Measurements from ENCODE around the gene SOX15. TPM values are rescaled to one million over a fixed set of nuclear protein-coding genes. Genes with fewer than 3 reads are reported as not detected.
A peak's percentile ranks its signal among the peaks of the same experiment; 100 is the strongest.
"Not testable (repeated sequence)": the region's sequence is repeated elsewhere in the genome, so short reads cannot be mapped to it uniquely, and the experiment has no call there.

Gene SOX15
- total and polyA plus RNA-seq, 2 of the 13 experiments (the other 11 are each of a cell fraction or from before 2014, with no cell fraction given), result 0.07 to 0.18 TPM

- TF ChIP-seq ZNF317 (CRISPR knock-in tag; IDR thresholded peaks at IDR 0.05) (no peak), BCL3 (CRISPR knock-in tag; IDR thresholded peaks at IDR 0.05) (no peak)
Measured at GRCh38 chr17:7610641-7611040, 20.7 kb upstream of the SOX15 start (continued).

- H3K4me3 ChIP-seq (replicated peaks in 1 of 3; ENCODE audit: insufficient read depth in 1 of 3, low read depth in 2 of 3, low read length in 3 of 3), result no peak overlapping the region
- WGBS (ENCODE audit: low lambda C conversion rate), result 99% methylated on average over 4 of the region's 4 CpGs
- no TSS peak for BruUV-seq (replicated peaks)
- H2AFZ ChIP-seq (ENCODE audit: low read length), result no peak overlapping the region
- no peak for DNase-seq (ENCODE audit: low spot score)
- no peaks in the 10 kb centered on the region for H3K9me3 ChIP-seq (ENCODE audit: low read length)
- CTCF ChIA-PET (ENCODE audit: low intra/inter-chr PET ratio, low total read pairs), result no interaction called here
- POLR2A ChIA-PET, result no interaction called here
- H3K27ac ChIP-seq (ENCODE audit: extremely low read length, insufficient read depth, low read length), result no peak overlapping the region
- TF ChIP-seq HOXA7 (CRISPR knock-in tag; IDR thresholded peaks at IDR 0.05) (no peak), MTERF4 (CRISPR knock-in tag; IDR thresholded peaks at IDR 0.05) (no peak), ELF3 (CRISPR knock-in tag; IDR thresholded peaks at IDR 0.05) (no peak), ZNF850 (CRISPR knock-in tag; conservative IDR thresholded peaks at IDR 0.05) (no peak), ZNF251 (CRISPR knock-in tag; IDR thresholded peaks at IDR 0.05) (no peak), ZNF136 (CRISPR knock-in tag; IDR thresholded peaks at IDR 0.05; ENCODE audit: low read depth) (no peak), ZNF747 (CRISPR knock-in tag; IDR thresholded peaks at IDR 0.05; ENCODE audit: borderline replicate concordance) (no peak), ZNF367 (CRISPR knock-in tag; IDR thresholded peaks at IDR 0.05; ENCODE audit: borderline replicate concordance) (no peak), ZNF24 (IDR thresholded peaks at IDR 0.05) (no peak)
- H3K9ac ChIP-seq (ENCODE audit: insufficient read depth, low read depth, low read length), result no peak overlapping the region
- no peak for ATAC-seq
- H4K20me1 ChIP-seq (ENCODE audit: insufficient read depth, low read length), result no peaks in the 10 kb centered on the region
- H3K36me3 ChIP-seq (replicated peaks in 1 of 2; ENCODE audit: control insufficient read depth in 1 of 2, insufficient read depth in 2 of 2, low read length in 2 of 2), result peaks cover 16 to 44% of the 10 kb centered on the region in 2 experiments
- H3K4me1 ChIP-seq (ENCODE audit: insufficient read depth, low read length), result peaks cover 10% of the 10 kb centered on the region
- FAIRE-seq, result no peak
- no peak overlapping the region for H3K4me2 ChIP-seq (ENCODE audit: low read depth, low read length)
- H3K79me2 ChIP-seq (ENCODE audit: insufficient read depth, low read length), result peaks cover 11% of the 10 kb centered on the region
- H3K27me3 ChIP-seq (ENCODE audit: control insufficient read depth in 1 of 2, insufficient read depth in 2 of 2, low read length in 2 of 2), result no peaks in the 10 kb centered on the region
- in situ Hi-C loops (cut with HindIII; ENCODE audit: extremely low pct_ligation_motif_present, low pct_unique_long_range_greater_than_20kb), result no loop called here
- intact Hi-C loops (cut with micrococcal nuclease; ENCODE audit: unreplicated experiment), result no loop called here
Measured at GRCh38 chr17:7606280-7606679, 16.4 kb upstream of the SOX15 start.

- H3K27ac ChIP-seq (ENCODE audit: extremely low read length, insufficient read depth, low read length); POLR2A ChIA-PET; H3K9ac ChIP-seq (ENCODE audit: insufficient read depth, low read depth, low read length); H3K79me2 ChIP-seq (ENCODE audit: insufficient read depth, low read length); H3K9me3 ChIP-seq (ENCODE audit: low read length); H3K4me2 ChIP-seq (ENCODE audit: low read depth, low read length); ATAC-seq; H3K27me3 ChIP-seq (ENCODE audit: control insufficient read depth in 1 of 2, insufficient read depth in 2 of 2, low read length in 2 of 2); intact Hi-C loops (cut with micrococcal nuclease; ENCODE audit: unreplicated experiment); H3K4me1 ChIP-seq (ENCODE audit: insufficient read depth, low read length); CTCF ChIA-PET (ENCODE audit: low intra/inter-chr PET ratio, low total read pairs); H2AFZ ChIP-seq (ENCODE audit: low read length); in situ Hi-C loops (cut with HindIII; ENCODE audit: extremely low pct_ligation_motif_present, low pct_unique_long_range_greater_than_20kb); DNase-seq (ENCODE audit: low spot score); BruUV-seq (replicated peaks); H3K4me3 ChIP-seq (replicated peaks in 1 of 3; ENCODE audit: insufficient read depth in 1 of 3, low read depth in 2 of 3, low read length in 3 of 3); H4K20me1 ChIP-seq (ENCODE audit: insufficient read depth, low read length): not testable (repeated sequence)
- peak; percentile 84 for FAIRE-seq
- H3K36me3 ChIP-seq (replicated peaks in 1 of 2; ENCODE audit: control insufficient read depth in 1 of 2, insufficient read depth in 2 of 2, low read length in 2 of 2), result peaks cover 39 to 76% of the 10 kb centered on the region in 2 experiments
- 98% methylated on average over 5 of the region's 5 CpGs for WGBS (ENCODE audit: low lambda C conversion rate)
Measured at GRCh38 chr17:7597561-7597960, 7.7 kb upstream of the SOX15 start.

All from HepG2 (cell line).